HS-27A (cell line): ENCODE results near the gene UBE4B.
"Not testable (repeated sequence)": the region's sequence is repeated elsewhere in the genome, so short reads cannot be mapped to it uniquely, and the experiment has no call there.

Experiments
- DNase-seq: peaks from one replicate; pipeline ENCODE4 v3.0.0-alpha.2; 2012; ENCODE audit warnings: low read depth, missing footprints

The UBE4B gene

GRCh38 chr1:10210841-10211804, 178.4 kb downstream of the UBE4B start:
- peak; percentile 90 for DNase-seq

GRCh38 chr1:10211805-10212410, 179.2 kb downstream of the UBE4B start:
- peak; percentile 39 for DNase-seq

- no peak for DNase-seq
These were observed 179.7 kb downstream of the UBE4B start for GRCh38 chr1:10212476-10212875.

DNA sequence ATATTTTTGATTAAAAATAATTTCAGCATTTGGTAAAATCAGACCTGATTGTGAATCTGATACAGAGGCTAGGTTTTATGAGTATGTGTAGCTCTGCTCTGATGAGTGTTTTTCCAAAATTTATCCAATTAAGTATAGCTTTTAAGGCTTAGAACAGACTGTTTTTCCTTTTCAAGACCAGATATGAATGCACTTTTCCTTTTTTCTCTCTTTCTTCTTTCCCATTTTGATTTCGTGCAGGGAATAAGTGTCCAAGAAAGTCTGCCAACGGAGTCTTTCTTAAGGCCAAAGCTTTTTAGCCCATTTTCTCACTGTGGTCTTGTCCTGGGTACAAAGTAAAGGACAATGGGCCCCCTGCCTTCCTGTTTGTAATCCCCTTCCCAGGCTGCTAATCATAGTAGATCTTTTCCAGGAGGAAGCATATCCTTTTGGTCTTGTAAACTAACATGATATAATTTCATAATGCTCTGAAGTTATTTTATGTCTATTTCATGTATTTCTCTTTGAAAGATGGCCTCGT, 180.5 kb downstream of the UBE4B start:
- no peak for DNase-seq

GRCh38 chr1:10216090-10216749, 183.5 kb downstream of the UBE4B start:
- no peak for DNase-seq

GRCh38 chr1:10217748-10218441, 185.1 kb downstream of the UBE4B start:
- DNase-seq, result no peak

DNA sequence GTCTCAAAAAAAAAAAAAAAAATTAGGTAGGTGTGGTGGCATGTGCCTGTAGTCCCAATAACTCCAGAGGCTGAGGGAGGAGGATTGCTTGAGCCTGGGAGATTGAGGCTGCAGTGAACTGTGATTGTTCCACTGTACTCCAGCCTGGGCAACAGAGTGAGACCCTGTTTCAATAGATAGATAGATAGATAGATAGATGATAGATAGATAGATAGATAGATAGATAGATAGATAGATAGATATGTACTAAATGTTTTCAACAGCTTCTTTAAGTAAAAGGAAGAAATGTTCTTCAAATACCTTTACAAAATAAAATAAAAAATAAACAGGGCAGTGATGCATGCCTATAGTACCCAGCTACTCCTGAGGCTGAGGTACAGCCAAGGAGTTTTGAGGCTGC, 187.4 kb downstream of the UBE4B start:
- no peak for DNase-seq

GRCh38 chr1:10220657-10221056, 187.9 kb downstream of the UBE4B start:
- DNase-seq, result not testable (repeated sequence)

- DNase-seq, result no peak
These were observed 192.8 kb downstream of the UBE4B start for GRCh38 chr1:10225573-10225972.

GRCh38 chr1:10228528-10228927, 195.8 kb downstream of the UBE4B start:
- no peak for DNase-seq

- DNase-seq, result no peak
These were observed 197.1 kb downstream of the UBE4B start for GRCh38 chr1:10229903-10230302.
